ENCODE results near the gene CFL1. TPM values are rescaled to one million over a fixed set of nuclear protein-coding genes. Genes with fewer than 3 reads are reported as not detected.
"Not testable (repeated sequence)": the region's sequence is repeated elsewhere in the genome, so short reads cannot be mapped to it uniquely, and the experiment has no call there.

CFL1 gene
- total and polyA plus RNA-seq, 2 of the 8 experiments (the other 6 are each of a cell fraction or from before 2014, with no cell fraction given) = 1,252 to 1,365 TPM

DNA sequence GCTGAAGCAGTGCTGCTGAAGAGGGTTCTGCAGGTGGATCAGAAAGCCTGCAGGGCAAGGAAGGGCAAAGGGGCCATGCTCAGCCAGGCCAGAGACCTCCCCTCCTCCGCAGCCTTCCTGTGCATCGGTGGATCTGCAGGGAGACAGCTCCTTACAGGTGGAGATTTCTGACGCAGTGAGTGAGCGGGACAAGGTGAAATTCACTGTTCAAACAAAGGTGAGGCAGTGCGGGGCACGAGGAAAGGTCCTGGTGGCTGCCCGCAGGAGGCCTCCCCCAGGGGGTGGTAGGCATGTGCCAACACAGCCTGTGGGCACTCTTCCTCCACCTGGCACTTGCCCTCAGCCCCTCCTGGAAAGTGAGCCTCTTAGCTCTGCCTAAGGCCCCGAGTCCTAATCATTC, 8.6 kb downstream of the CFL1 start (continued):
- no peak for TF ChIP-seq HDAC2 (IDR thresholded peaks at IDR 0.05; ENCODE audit: borderline replicate concordance in 1 of 2, low read depth in 2 of 2, low read length in 2 of 2)
- no peak for TF ChIP-seq SRF (IDR thresholded peaks at IDR 0.05; ENCODE audit: low read depth, low read length)
- no peak for TF ChIP-seq KDM5A (IDR thresholded peaks at IDR 0.05; ENCODE audit: low read length)
- TF ChIP-seq RBBP5 (IDR thresholded peaks at IDR 0.05; ENCODE audit: borderline replicate concordance, low read depth, low read length) = no peak
- TF ChIP-seq FOSL1 (IDR thresholded peaks at IDR 0.05; ENCODE audit: insufficient read depth, low read depth, low read length) = no peak
- no peak for TF ChIP-seq KDM4A (IDR thresholded peaks at IDR 0.05; ENCODE audit: low read depth, low read length, severe bottlenecking)

- ChIA-PET CTCF (ENCODE audit: partially characterized antibody) (interaction anchor here (0.6 to 15.2 kb wide), 10 partner anchors 9 to 140 kb away, joined by 3 to 283 read pairs (median 10); partner anchors contain the start of genes CCDC85B, CFL1, CTSW and EFEMP2), POLR2A (ENCODE audit: partially characterized antibody) (interaction anchor here (1.3 to 38.3 kb wide), 6 partner anchors 10 to 185 kb away, joined by 3 to 1071 read pairs (median 6); partner anchors contain the start of genes CCDC85B, CFL1, CTSW and EFEMP2)
- 72% methylated on average over 7 of the region's 7 CpGs; no CpG with 5 or more reads in 1 of the 2 experiments for WGBS, 2 experiments (ENCODE audit: extremely low coverage in 1 of 2, insufficient coverage in 1 of 2, insufficient read length in 1 of 2, insufficient replicate concordance in 2 of 2, low coverage in 1 of 2, low lambda C conversion rate in 2 of 2, missing lambda C conversion rate in 1 of 2)
- H3K79me1 ChIP-seq (ENCODE audit: low read depth, low read length); H3K23ac ChIP-seq (ENCODE audit: insufficient read length); H4K91ac ChIP-seq (replicated peaks; ENCODE audit: insufficient read length, low read length); H2BK5ac ChIP-seq (ENCODE audit: low read depth, low read length); H3K23me2 ChIP-seq (ENCODE audit: low read depth, low read length); H4K8ac ChIP-seq (ENCODE audit: extremely low read depth, insufficient read depth, low read length); H2BK20ac ChIP-seq (ENCODE audit: low read length); FAIRE-seq; H3K4ac ChIP-seq (replicated peaks; ENCODE audit: insufficient read length, low read depth, low read length); H3K18ac ChIP-seq (ENCODE audit: extremely low read depth, low read length); H2BK12ac ChIP-seq (ENCODE audit: low read depth, low read length); H2AK5ac ChIP-seq (ENCODE audit: low read depth, low read length); H3K9me3 ChIP-seq (ENCODE audit: insufficient read depth in 2 of 2, low read depth in 1 of 2, low read length in 1 of 2); H2BK120ac ChIP-seq (replicated peaks; ENCODE audit: low read depth, low read length); H3K36me3 ChIP-seq (ENCODE audit: control insufficient read depth in 2 of 4, insufficient read depth in 4 of 4, low read length in 3 of 4); H3K79me2 ChIP-seq (ENCODE audit: control insufficient read depth in 1 of 2, insufficient read depth in 2 of 2, low read length in 2 of 2); H3K4me2 ChIP-seq (ENCODE audit: insufficient read depth in 1 of 2, low read depth in 2 of 2, low read length in 2 of 2); H3K27me3 ChIP-seq (replicated peaks in 1 of 4; ENCODE audit: control insufficient read depth in 3 of 4, extremely low read depth in 1 of 4, insufficient read depth in 3 of 4, low read length in 3 of 4); H4K20me1 ChIP-seq (replicated peaks in 1 of 2; ENCODE audit: control insufficient read depth in 1 of 2, insufficient read depth in 2 of 2, low read length in 2 of 2); H2AFZ ChIP-seq (ENCODE audit: low read length); DNase-seq (ENCODE audit: low read depth in 1 of 2, low spot score in 2 of 2); H3K14ac ChIP-seq (ENCODE audit: insufficient read length); H3K27ac ChIP-seq (ENCODE audit: low read depth, low read length); H2BK15ac ChIP-seq (ENCODE audit: low read length); H3K9ac ChIP-seq (replicated peaks in 1 of 4; ENCODE audit: extremely low read depth in 1 of 4, low read depth in 3 of 4, low read length in 3 of 4); H3K4me1 ChIP-seq (replicated peaks in 1 of 4; ENCODE audit: control insufficient read depth in 3 of 4, insufficient read depth in 4 of 4, low read length in 3 of 4); H3K56ac ChIP-seq (replicated peaks; ENCODE audit: insufficient read length, low read depth, low read length); H3K4me3 ChIP-seq (ENCODE audit: extremely low read depth in 1 of 4, insufficient read depth in 2 of 4, low read depth in 3 of 4, low read length in 4 of 4); H4K5ac ChIP-seq (ENCODE audit: insufficient read length, low read depth, low read length): not testable (repeated sequence)
These were observed 9.3 kb downstream of the CFL1 start for GRCh38 chr11:65848693-65849092.

Measured in H1 (cell line).